Heart right ventricle (tissue), 16 donors: ENCODE measurements around the gene SLC44A2. TPM values are rescaled to one million over a fixed set of nuclear protein-coding genes. Genes with fewer than 3 reads are reported as not detected.
A peak's percentile ranks its signal among the peaks of the same experiment; 100 is the strongest.

Experiments used
- ATAC-seq, 8 donors: fragments of 200-7000 bp; cut with Tn5 transposase; one replicate each; pipeline ENCODE4 v1.9.1; 2020; ENCODE audit warnings: mild to moderate bottlenecking in 8 of 8, moderate library complexity in 8 of 8, moderate number of reproducible peaks in 1 of 8
- DNase-seq, 2 donors: peaks; one replicate each; pipeline ENCODE4 v3.0.0-alpha.2; 2020
- H3K27ac ChIP-seq, 10 donors: fragments of 200-600 bp; sonication (generic) in 2 of 10; one replicate each; pipeline versions ENCODE4 v1.5.0 to v1.8.0; 2020 to 2022; ENCODE audit warnings: mild to moderate bottlenecking in 3 of 10
- H3K27me3 ChIP-seq, 7 donors: fragments of 200-600 bp; one replicate each; pipeline ENCODE4 v1.8.0; 2021 to 2022; ENCODE audit warnings: mild to moderate bottlenecking in 2 of 7
- H3K36me3 ChIP-seq, 9 donors: fragments of 200-600 bp; sonication (generic) in 1 of 9; one replicate each; pipeline versions ENCODE4 v1.5.0 to v1.8.0; 2020 to 2022; ENCODE audit warnings: mild to moderate bottlenecking in 2 of 9
- H3K4me1 ChIP-seq, 9 donors: fragments of 200-600 bp; sonication (generic) in 1 of 9; one replicate each; pipeline versions ENCODE4 v1.5.0 to v1.8.0; 2020 to 2022; ENCODE audit warnings: mild to moderate bottlenecking in 4 of 9
- H3K4me3 ChIP-seq, 10 donors: fragments of 200-600 bp; sonication (generic) in 2 of 10; one replicate each; pipeline versions ENCODE4 v1.5.0 to v1.8.0; 2020 to 2022; ENCODE audit warnings: mild to moderate bottlenecking in 7 of 10, moderate library complexity in 2 of 10
- H3K9me3 ChIP-seq, 11 donors: fragments of 200-600 bp in 10 of 11; sonication (generic) in 2 of 11; one replicate each; pipeline versions ENCODE4 v1.5.0 to v1.8.0; 2013 to 2022; ENCODE audit warnings: mild to moderate bottlenecking in 2 of 11, control low read depth in 1 of 11, moderate library complexity in 1 of 11
- WGBS, 2 donors: extraction: QIAGEN DNeasy Blood & Tissue Kit; methylation state at CpG; one replicate each; pipeline ENCODE4 v1.1.7; 2013; ENCODE audit warnings: inconsistent platforms in 1 of 2; 5-methylcytosine and 5-hydroxymethylcytosine counted together
- intact Hi-C, 10 donors: fragments of 100-400 bp; cut with DNase I; formaldehyde crosslinking; loops; one replicate each; pipeline versions ENCODE4 v1.11.1 to v1.14.2; 2022
- polyA plus RNA-seq, 2 donors: library from polyadenylated mRNA; stranded (reverse); fragments of 200-250 nt; gene quantifications; one replicate each; pipeline ENCODE4 v1.2.3, GENCODE V29; 2013
- total RNA-seq, 10 donors: library from RNA; stranded (reverse); fragmentation: NEBNext Ultra II Directional in 3 of 10; extraction: Animal tissue kit (Norgen Biotek cat#: 25700) in 3 of 10; gene quantifications; one replicate each; pipeline versions ENCODE4 v1.2.1 to v1.2.4, GENCODE V29; 2021 to 2023
- TF ChIP-seq, protein P1 (sequence below), 9 donors: fragments of 200-600 bp; sonication (generic) in 2 of 9; IDR thresholded peaks; one replicate each; pipeline versions ENCODE4 v1.5.0 to v1.8.0; 2021 to 2022; ENCODE audit warnings: antibody characterized with exemption in 9 of 9, mild to moderate bottlenecking in 5 of 9, moderate library complexity in 1 of 9
- donor health status: Arrhythmogenic right ventricular cardiomyopathy.
- donor health status: ischemic (EF 13 %, LVEDD 7.1; RV severe dilation, severe dysfunction).
- donor health status: healthy with polysubstance abuse.
- donor health status: DM: no; HTN: yes; CAD: no.
- donor health status: DM: no; HTN: no; CAD: no.
- donor health status: ischemic (EF 25% LVEDD 6.9; RV normal size, moderate dysfunction).
- donor health status: ischemic (EF 25% LVEDD 5.7; RV mildly dilated, moderate dysfunction).
- donor health status: healthy.
- donor health status: DM: yes; HTN: yes; CAD: no.
- donor health status: Ischemic cardiomyopathy.
- donor health status: ischemic (EF 35%, LVEDD 5.7; RV mildly dilated, moderate dysfunction).
- donor health status: nonischemic (EF 11% LVEDD 7.7; RV severe dilation, severe dysfunction).
- donor health status: DM: yes; HTN: yes; CAD: no.
- donor health status: PGD.
- donor health status: ischemic (EF 29% LVEDD 5.4; RV normal size, mild dysfunction).
- donor health status: nonischemic (EF 23%, LVEDD 6.1; RV moderate dilation, normal function).

Gene SLC44A2
- total and polyA plus RNA-seq, 12 donors = 56.2 to 114 (median 95.2) TPM

DNA sequence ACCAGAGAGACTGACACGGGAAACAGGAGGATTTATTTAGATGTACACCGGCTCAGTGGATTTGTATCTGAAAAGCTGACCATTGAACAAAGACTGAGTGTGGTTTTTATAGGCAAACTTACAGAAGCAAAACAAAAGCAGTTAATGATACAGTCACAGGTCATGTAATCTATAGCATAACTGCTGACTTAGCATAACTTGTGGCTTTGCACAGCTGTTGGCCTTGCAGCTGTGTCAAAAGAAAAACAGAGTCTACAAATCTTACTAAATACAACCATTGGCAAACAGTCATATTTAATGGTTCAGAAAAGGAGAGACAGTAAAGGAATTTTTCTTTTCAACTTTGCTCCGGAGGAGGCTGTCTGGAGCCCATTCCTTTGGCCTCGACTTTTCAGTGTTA is 26.5 kb downstream of the SLC44A2 start:
- TF ChIP-seq, protein P1, sequence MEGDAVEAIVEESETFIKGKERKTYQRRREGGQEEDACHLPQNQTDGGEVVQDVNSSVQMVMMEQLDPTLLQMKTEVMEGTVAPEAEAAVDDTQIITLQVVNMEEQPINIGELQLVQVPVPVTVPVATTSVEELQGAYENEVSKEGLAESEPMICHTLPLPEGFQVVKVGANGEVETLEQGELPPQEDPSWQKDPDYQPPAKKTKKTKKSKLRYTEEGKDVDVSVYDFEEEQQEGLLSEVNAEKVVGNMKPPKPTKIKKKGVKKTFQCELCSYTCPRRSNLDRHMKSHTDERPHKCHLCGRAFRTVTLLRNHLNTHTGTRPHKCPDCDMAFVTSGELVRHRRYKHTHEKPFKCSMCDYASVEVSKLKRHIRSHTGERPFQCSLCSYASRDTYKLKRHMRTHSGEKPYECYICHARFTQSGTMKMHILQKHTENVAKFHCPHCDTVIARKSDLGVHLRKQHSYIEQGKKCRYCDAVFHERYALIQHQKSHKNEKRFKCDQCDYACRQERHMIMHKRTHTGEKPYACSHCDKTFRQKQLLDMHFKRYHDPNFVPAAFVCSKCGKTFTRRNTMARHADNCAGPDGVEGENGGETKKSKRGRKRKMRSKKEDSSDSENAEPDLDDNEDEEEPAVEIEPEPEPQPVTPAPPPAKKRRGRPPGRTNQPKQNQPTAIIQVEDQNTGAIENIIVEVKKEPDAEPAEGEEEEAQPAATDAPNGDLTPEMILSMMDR (IDR thresholded peaks at IDR 0.05) = no peak
- Histone ChIP-seq H3K4me1 (peaks cover 7 to 40% (median 36%) of the 10 kb centered on the region in 9 donors), H3K27me3 (no peaks in the 10 kb centered on the region), H3K4me3 (peak overlapping the region in 2 of 10 donors; percentile 100), H3K27ac (peak overlapping the region in 1 of 10 donors; percentile 92), H3K9me3 (no peaks in the 10 kb centered on the region), H3K36me3 (peaks cover 0 to 6% (median 0%) of the 10 kb centered on the region in 9 donors)
- intact Hi-C loops = loop anchor here in 2 of 10 donors (5.0 to 10.0 kb wide), 2 partner anchors 85 to 157 kb away; partner anchors contain the start of genes CDKN2D (in 2 of the 2) and KRI1 (in 2 of the 2)
- 84 to 93% methylated on average over 4 of the region's 4 CpGs for WGBS, 2 donors
- DNase-seq (no peak), ATAC-seq (no peak)

DNA sequence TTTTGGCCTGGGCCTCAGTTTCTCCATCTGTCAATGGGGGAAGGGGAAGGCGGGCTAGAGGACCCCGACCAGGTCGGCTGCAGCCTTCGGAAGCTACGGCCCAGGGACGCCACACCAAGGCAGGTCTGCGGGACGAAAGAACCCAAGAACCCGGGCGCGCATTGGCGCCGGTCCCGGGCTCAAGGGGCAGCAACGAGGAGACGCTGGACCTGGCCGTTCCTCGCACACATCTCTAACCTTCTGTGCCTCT is 28.1 kb downstream of the SLC44A2 start:
- Histone ChIP-seq H3K4me3 (peak overlapping the region; percentile 55 to 100 (median 81)), H3K36me3 (peaks cover 0 to 17% (median 0%) of the 10 kb centered on the region in 9 donors), H3K9me3 (no peaks in the 10 kb centered on the region), H3K4me1 (peaks cover 7 to 47% (median 40%) of the 10 kb centered on the region in 9 donors), H3K27ac (peak overlapping the region; percentile 84 to 99 (median 96)), H3K27me3 (no peaks in the 10 kb centered on the region)
- ATAC-seq = peak in 4 of 8 donors; percentile 0 to 36 (median 19)
- intact Hi-C loops = loop anchor here in 3 of 10 donors (1.0 to 10.0 kb wide), 3 partner anchors 48 to 159 kb away; partner anchors contain the start of genes CDKN2D (in 2 of the 3), KRI1 (in 2 of the 3) and QTRT1 (in 1 of the 3)
- TF ChIP-seq, protein P1 (IDR thresholded peaks at IDR 0.05) = no peak
- no peak for DNase-seq
- 0% methylated on average over 18 of the region's 18 CpGs for WGBS, 2 donors

DNA sequence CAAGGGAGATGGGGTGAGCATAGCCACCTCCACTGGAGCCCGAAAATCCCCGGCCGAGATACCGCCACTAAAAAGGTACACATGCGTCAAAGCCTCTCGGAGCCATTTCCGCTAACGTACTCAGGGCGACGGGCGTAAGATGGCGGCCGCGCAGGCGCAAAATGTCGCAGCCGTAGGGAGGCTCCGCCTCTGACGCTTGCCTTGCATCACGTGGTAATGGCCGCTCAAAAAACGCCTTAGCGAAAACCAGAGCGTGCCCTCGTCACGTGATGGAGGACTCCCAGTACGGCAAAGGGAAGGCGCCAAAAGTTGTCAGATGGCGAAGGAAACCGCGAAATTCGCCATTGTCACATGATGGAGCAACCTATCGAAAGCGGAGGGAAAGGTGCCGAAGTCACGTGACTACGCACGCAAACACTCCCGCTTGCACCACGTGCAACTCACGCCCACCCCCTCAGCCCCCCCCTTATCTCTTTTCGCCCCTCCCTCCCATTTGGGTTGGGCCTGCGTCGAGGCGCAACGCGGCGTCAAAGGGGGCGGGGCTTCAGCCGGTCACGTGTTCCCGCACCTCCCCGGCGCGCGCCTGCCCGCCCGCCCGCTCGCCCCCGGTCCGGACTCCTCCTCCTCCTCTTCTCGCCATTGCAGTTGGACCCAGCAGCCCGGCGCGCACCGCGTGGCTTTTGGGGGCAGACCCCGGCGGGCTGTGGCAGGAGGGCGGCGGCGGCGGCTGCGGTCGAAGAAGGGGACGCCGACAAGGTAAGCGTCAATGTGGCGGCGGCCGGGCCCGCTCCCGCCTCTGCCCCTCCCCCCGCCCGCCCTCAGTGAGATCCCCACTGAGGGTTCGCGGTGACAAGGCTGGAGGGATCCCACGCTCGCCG is 28.6 kb downstream of the SLC44A2 start, which contains the start of gene ILF3:
ILF3 (plus strand) TSS at position 615 of the 878 bp plus-strand sequence. CDS start 16,260 bp downstream, outside the sequence.
- Histone ChIP-seq H3K36me3 (peaks cover 0 to 19% (median 0%) of the 10 kb centered on the region in 9 donors), H3K4me3 (peak within 1 kb of the TSS; percentile 67 to 100 (median 92)), H3K27me3 (no peaks in the 10 kb centered on the region), H3K27ac (peak within 1 kb of the TSS; percentile 84 to 99 (median 96)), H3K4me1 (peaks cover 7 to 53% (median 40%) of the 10 kb centered on the region in 9 donors), H3K9me3 (no peaks in the 10 kb centered on the region)
- ATAC-seq (peak; percentile 90 to 97 (median 94)), DNase-seq (peak; percentile 99 to 100)
- intact Hi-C loops = loop anchor here in 3 of 10 donors (1.0 to 10.0 kb wide), 3 partner anchors 47 to 159 kb away; partner anchors contain the start of genes CDKN2D (in 2 of the 3), KRI1 (in 2 of the 3) and QTRT1 (in 1 of the 3)
- TF ChIP-seq, protein P1 (IDR thresholded peaks at IDR 0.05) = no peak
- 0 to 1% methylated on average over 73 to 91 of the region's 91 CpGs for WGBS, 2 donors
